ENCODE measurements around the gene CRACDL. TPM values are rescaled to one million over a fixed set of nuclear protein-coding genes. Genes with fewer than 3 reads are reported as not detected.

Gene CRACDL
- total RNA-seq, 6 experiments from 2014 or later, result not detected

- peaks cover 51% of the 10 kb centered on the region for H3K27me3 Mint-ChIP-seq (ENCODE audit: insufficient read depth)
- H3K9me3 Mint-ChIP-seq, result peaks cover 2% of the 10 kb centered on the region
- H3K4me1 Mint-ChIP-seq (ENCODE audit: low read depth), result no peaks in the 10 kb centered on the region
- H3K4me3 Mint-ChIP-seq, result no peak overlapping the region
- H3K27ac Mint-ChIP-seq, result no peak overlapping the region
- no peak for DNase-seq
- H3K36me3 Mint-ChIP-seq (ENCODE audit: low read depth), result peaks cover 3% of the 10 kb centered on the region
- no peak for TF ChIP-seq CTCF (IDR thresholded peaks at IDR 0.05)
Measured at GRCh38 chr2:98828369-98828744, 107.7 kb downstream of the CRACDL start.

GRCh38 chr2:98827625-98828368 lies 108.2 kb downstream of the CRACDL start:
- H3K36me3 Mint-ChIP-seq (ENCODE audit: low read depth), result peaks cover 4% of the 10 kb centered on the region
- no peak overlapping the region for H3K27ac Mint-ChIP-seq
- peaks cover 52% of the 10 kb centered on the region for H3K27me3 Mint-ChIP-seq (ENCODE audit: insufficient read depth)
- no peak for TF ChIP-seq CTCF (IDR thresholded peaks at IDR 0.05)
- DNase-seq, result no peak
- no peaks in the 10 kb centered on the region for H3K4me1 Mint-ChIP-seq (ENCODE audit: low read depth)
- peaks cover 4% of the 10 kb centered on the region for H3K9me3 Mint-ChIP-seq
- no peak overlapping the region for H3K4me3 Mint-ChIP-seq

- DNase-seq, result no peak
- peaks cover 4% of the 10 kb centered on the region for H3K9me3 Mint-ChIP-seq
- no peak overlapping the region for H3K27ac Mint-ChIP-seq
- no peak for TF ChIP-seq CTCF (IDR thresholded peaks at IDR 0.05)
- H3K4me1 Mint-ChIP-seq (ENCODE audit: low read depth), result no peaks in the 10 kb centered on the region
- H3K27me3 Mint-ChIP-seq (ENCODE audit: insufficient read depth), result peaks cover 46% of the 10 kb centered on the region
- H3K4me3 Mint-ChIP-seq, result no peak overlapping the region
- H3K36me3 Mint-ChIP-seq (ENCODE audit: low read depth), result peaks cover 4% of the 10 kb centered on the region
Measured at GRCh38 chr2:98826856-98827255, 109.2 kb downstream of the CRACDL start.

DNA sequence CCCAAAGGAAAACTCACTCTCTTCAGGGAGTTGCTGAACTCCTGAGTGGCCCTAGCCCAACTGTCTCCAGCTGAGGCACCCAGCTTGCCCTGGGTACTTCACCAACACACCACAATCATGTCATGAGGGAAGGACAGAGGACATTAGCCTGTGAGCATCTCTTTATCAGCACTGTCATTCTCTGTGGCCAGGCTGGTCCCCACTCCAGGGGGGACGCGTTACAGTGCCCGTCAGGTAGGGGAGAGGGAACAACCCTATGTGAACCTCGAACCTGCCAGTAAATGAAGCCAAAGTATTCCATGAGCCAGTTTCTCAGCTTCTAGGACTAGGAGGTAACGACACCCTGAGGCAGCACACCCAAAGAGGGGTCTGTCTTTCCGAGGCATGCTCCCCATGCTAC lies 110.2 kb downstream of the CRACDL start:
- no peak for DNase-seq
- Mint-ChIP-seq H3K9me3 (peaks cover 4% of the 10 kb centered on the region), H3K27me3 (ENCODE audit: insufficient read depth) (peaks cover 44% of the 10 kb centered on the region)

DNA sequence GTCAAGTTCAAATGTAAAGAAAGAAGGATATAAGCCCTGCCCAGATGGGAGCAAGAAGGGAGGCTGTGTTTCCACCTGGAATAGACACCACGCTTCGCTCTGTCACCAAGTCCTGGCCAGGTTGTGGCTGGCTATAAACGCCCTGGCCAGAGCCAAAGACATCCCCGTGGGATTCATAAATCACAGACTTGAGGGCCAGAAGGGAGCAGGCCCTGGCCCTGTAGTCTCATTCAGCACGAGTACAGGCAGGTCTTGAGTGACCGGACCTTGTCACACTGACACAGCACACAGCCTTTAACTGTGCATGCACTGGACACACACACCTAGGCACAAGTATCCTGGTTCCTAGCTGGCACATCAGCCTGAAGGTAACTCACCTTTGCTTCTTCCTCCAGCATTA lies 110.6 kb downstream of the CRACDL start:
- peaks cover 4% of the 10 kb centered on the region for H3K36me3 Mint-ChIP-seq (ENCODE audit: low read depth)
- H3K27ac Mint-ChIP-seq, result no peak overlapping the region
- H3K9me3 Mint-ChIP-seq, result peaks cover 4% of the 10 kb centered on the region
- DNase-seq, result no peak
- no peaks in the 10 kb centered on the region for H3K4me1 Mint-ChIP-seq (ENCODE audit: low read depth)
- TF ChIP-seq CTCF (IDR thresholded peaks at IDR 0.05), result no peak
- H3K4me3 Mint-ChIP-seq, result no peak overlapping the region
- H3K27me3 Mint-ChIP-seq (ENCODE audit: insufficient read depth), result peaks cover 44% of the 10 kb centered on the region

More for the DNA sequence above, 110.2 kb downstream of the CRACDL start:
- H3K36me3 Mint-ChIP-seq (ENCODE audit: low read depth), result peaks cover 4% of the 10 kb centered on the region
- H3K4me1 Mint-ChIP-seq (ENCODE audit: low read depth), result no peaks in the 10 kb centered on the region
- no peak overlapping the region for H3K4me3 Mint-ChIP-seq
- H3K27ac Mint-ChIP-seq, result no peak overlapping the region
- no peak for TF ChIP-seq CTCF (IDR thresholded peaks at IDR 0.05)
